OCI-LY7 (cell line): Measurements from ENCODE around the gene LRRC51. TPM values are rescaled to one million over a fixed set of nuclear protein-coding genes. Genes with fewer than 3 reads are reported as not detected.

Source experiments
- BruUV-seq: library from RNA; stranded (reverse); fragments of 400-500 nt; replicated peaks from 2 replicates; lab custom pipeline; 2021; lab: Mats Ljungman, UMichigan
- CTCF ChIA-PET: fragments of 300-600 bp; sonication (Branson Sonifier 250); formaldehyde crosslinking; loops from one replicate; lab custom pipeline; 2022; ENCODE audit warnings: antibody characterized with exemption; ENCODE audit not compliant: unreplicated experiment; lab: Charles Lee
- POLR2A ChIA-PET: fragments of 300-600 bp; sonication (Branson Sonifier 250); formaldehyde crosslinking; loops from one replicate; lab custom pipeline; 2022; ENCODE audit warnings: antibody characterized with exemption; lab: Charles Lee
- DNase-seq: peaks from one replicate; pipeline ENCODE4 v3.0.0-alpha.2; 2015; ENCODE audit warnings: low spot score
- H2AFZ ChIP-seq: fragments of 200-600 bp; sonication (generic), shearing (Covaris generic); 2 replicates; pipeline ENCODE4 v1.6.1; 2014; ENCODE audit warnings: mild to moderate bottlenecking, antibody characterized with exemption, low read length, moderate library complexity
- H3K27ac ChIP-seq: fragments of 200-600 bp; sonication (generic); 2 replicates; pipeline ENCODE4 v1.5.1; 2014; ENCODE audit warnings: mixed run types, low read depth, mild to moderate bottlenecking, moderate library complexity, low read length, inconsistent platforms; ENCODE audit not compliant: poor library complexity, severe bottlenecking
- H3K36me3 ChIP-seq: fragments of 200-600 bp; sonication (generic); 2 replicates; pipeline ENCODE4 v1.6.1; 2014; ENCODE audit warnings: mild to moderate bottlenecking, antibody characterized with exemption, low read length, moderate library complexity, mixed read lengths; ENCODE audit not compliant: insufficient read depth
- H3K4me1 ChIP-seq: fragments of 200-600 bp; sonication (generic); 2 replicates; pipeline ENCODE4 v1.5.1; 2014; ENCODE audit warnings: mild to moderate bottlenecking, low read length; ENCODE audit not compliant: insufficient read depth, poor library complexity, severe bottlenecking
- H3K4me2 ChIP-seq: fragments of 200-600 bp; sonication (generic); 2 replicates; pipeline ENCODE4 v1.6.1; 2014; ENCODE audit warnings: mild to moderate bottlenecking, low read length
- H3K4me3 ChIP-seq: fragments of 200-600 bp; sonication (generic); 2 replicates; pipeline ENCODE4 v1.5.1; 2014; ENCODE audit warnings: mild to moderate bottlenecking, low read depth, low read length; ENCODE audit not compliant: poor library complexity, severe bottlenecking
- H3K79me2 ChIP-seq: fragments of 200-600 bp; sonication (generic); 2 replicates; pipeline ENCODE4 v1.6.1; 2016; ENCODE audit warnings: low read depth, mild to moderate bottlenecking, low read length, moderate library complexity, mixed read lengths; ENCODE audit not compliant: insufficient read depth
- H3K9me2 ChIP-seq: fragments of 200-600 bp; sonication (generic); 2 replicates; pipeline ENCODE4 v1.6.1; 2016; ENCODE audit warnings: mild to moderate bottlenecking, low read length, mixed read lengths; ENCODE audit not compliant: insufficient read depth
- H3K9me3 ChIP-seq: fragments of 200-600 bp; sonication (generic); 2 replicates; pipeline ENCODE4 v1.6.1; 2014; ENCODE audit warnings: mild to moderate bottlenecking, mixed run types, low read length, mixed read lengths
- H4K20me1 ChIP-seq: fragments of 200-600 bp; sonication (generic); 2 replicates; pipeline ENCODE4 v1.6.1; 2014; ENCODE audit warnings: mild to moderate bottlenecking, antibody characterized with exemption, low read length, moderate library complexity, mixed read lengths; ENCODE audit not compliant: insufficient read depth
- EZH2phosphoT487 ChIP-seq: fragments of 200-600 bp; sonication (generic); IDR thresholded peaks from 2 replicates; pipeline ENCODE4 v1.6.1; 2018; ENCODE audit warnings: low read depth, borderline replicate concordance, mild to moderate bottlenecking, mixed run types, antibody characterized with exemption, low read length, moderate library complexity, mixed read lengths
- intact Hi-C: fragments of 100-400 bp; cut with micrococcal nuclease; formaldehyde crosslinking; loops from one replicate; pipeline ENCODE4 v1.10.0; 2022; ENCODE audit not compliant: unreplicated experiment
- total RNA-seq, 2 experiments: library from RNA; depleted of rRNA in 1 of 2; stranded (reverse); fragments of >200 nt in 1 of 2; shearing (Covaris generic) in 1 of 2; gene quantifications; 2 replicates each; pipeline ENCODE4 v1.2.3, GENCODE V29; 2014 to 2022
- TF ChIP-seq, protein P1 (sequence below): fragments of 200-600 bp; sonication (generic); conservative IDR thresholded peaks from 2 replicates; pipeline ENCODE4 v1.5.1; 2014; ENCODE audit warnings: mild to moderate bottlenecking, antibody characterized with exemption, low read length, moderate library complexity, mixed read lengths

Gene LRRC51
- total RNA-seq, 2 experiments from 2014 or later = 9.9 to 15.3 TPM

DNA sequence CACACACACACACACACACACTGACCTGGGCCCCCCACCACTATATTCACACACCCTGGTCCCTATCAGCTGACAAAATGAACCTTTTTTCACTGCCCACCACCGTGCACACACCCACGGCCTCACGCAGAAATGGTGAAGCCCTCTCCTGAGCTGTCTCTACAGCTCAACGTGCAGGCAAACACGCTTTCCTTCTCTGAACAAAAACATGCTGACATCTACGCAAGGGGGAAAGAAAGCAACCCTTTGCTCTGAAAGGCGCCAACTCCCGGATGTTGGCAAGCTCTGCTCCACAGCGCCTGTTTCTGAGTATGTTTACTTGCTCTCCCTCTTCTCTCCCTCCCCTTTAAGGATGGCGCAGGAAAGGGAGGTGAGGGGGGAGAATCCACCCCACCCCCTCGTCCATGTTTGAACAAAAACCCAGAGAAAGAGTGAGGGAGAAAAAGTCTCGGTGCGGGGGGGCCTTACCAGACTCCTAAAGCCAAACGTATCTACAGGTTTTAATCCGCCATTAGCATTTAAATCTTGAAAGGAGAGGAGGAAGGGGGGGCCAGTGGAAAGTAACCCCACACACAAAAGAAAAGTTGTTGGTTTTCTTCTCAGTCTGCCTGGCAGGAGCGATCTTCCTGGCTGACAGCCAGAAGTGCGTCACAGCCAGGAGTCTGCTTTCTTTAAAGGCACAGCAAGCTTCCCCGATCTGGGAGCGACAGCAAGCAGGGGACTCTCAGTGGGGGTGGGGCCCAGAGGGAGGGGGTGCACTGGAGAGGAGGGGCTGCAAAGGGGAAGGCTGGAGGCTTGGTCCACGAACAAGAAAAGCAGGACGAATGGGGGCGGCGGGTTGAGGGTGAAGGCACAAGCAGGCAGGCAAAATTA is 39.9 kb upstream of the LRRC51 start:
- TF ChIP-seq, protein P1, sequence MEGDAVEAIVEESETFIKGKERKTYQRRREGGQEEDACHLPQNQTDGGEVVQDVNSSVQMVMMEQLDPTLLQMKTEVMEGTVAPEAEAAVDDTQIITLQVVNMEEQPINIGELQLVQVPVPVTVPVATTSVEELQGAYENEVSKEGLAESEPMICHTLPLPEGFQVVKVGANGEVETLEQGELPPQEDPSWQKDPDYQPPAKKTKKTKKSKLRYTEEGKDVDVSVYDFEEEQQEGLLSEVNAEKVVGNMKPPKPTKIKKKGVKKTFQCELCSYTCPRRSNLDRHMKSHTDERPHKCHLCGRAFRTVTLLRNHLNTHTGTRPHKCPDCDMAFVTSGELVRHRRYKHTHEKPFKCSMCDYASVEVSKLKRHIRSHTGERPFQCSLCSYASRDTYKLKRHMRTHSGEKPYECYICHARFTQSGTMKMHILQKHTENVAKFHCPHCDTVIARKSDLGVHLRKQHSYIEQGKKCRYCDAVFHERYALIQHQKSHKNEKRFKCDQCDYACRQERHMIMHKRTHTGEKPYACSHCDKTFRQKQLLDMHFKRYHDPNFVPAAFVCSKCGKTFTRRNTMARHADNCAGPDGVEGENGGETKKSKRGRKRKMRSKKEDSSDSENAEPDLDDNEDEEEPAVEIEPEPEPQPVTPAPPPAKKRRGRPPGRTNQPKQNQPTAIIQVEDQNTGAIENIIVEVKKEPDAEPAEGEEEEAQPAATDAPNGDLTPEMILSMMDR = 0 out of 2 replicates have a peak, but pooled peaks have one; percentile 22
- no peak for TF ChIP-seq EZH2phosphoT487
- Histone ChIP-seq H3K4me3 (peak overlapping the region; percentile 66), H3K27ac (peak overlapping the region; percentile 52), H3K4me2 (peak overlapping the region; percentile 90), H3K9me3 (no peaks in the 10 kb centered on the region), H3K4me1 (peaks cover 72% of the 10 kb centered on the region), H3K9me2 (no peaks in the 10 kb centered on the region), H3K79me2 (peaks cover 52% of the 10 kb centered on the region; the same call in 1 of the 2 replicates), H4K20me1 (peaks cover 34% of the 10 kb centered on the region), H3K36me3 (peaks cover 9% of the 10 kb centered on the region), H2AFZ (no peak overlapping the region)
- no TSS peak for BruUV-seq
- POLR2A ChIA-PET = interaction anchor here (0.7 to 1.9 kb wide), 7 partner anchors 8 to 374 kb away, joined by 3 to 8 read pairs (median 5); no protein-coding TSS in a partner anchor
- peak; percentile 72 for DNase-seq
- intact Hi-C loops = no loop called here
- CTCF ChIA-PET = interaction anchor here (1.1 to 1.8 kb wide), 2 partner anchors 9 to 11 kb away, joined by 4 read pairs; no protein-coding TSS in a partner anchor

GRCh38 chr11:72041364-72042063 is 39.1 kb upstream of the LRRC51 start:
- no peak overlapping the region for H2AFZ ChIP-seq
- no TSS peak for BruUV-seq
- peak overlapping the region; percentile 90 for H3K4me2 ChIP-seq
- peak overlapping the region; percentile 66 for H3K4me3 ChIP-seq
- no peak for TF ChIP-seq EZH2phosphoT487
- TF ChIP-seq, protein P1 = no peak
- peaks cover 46% of the 10 kb centered on the region; the same call in 1 of the 2 replicates for H3K79me2 ChIP-seq
- peaks cover 66% of the 10 kb centered on the region for H3K4me1 ChIP-seq
- POLR2A ChIA-PET = interaction anchor here (2.3 kb wide), 1 partner anchor 38 kb away, joined by 9 read pairs; the partner anchor contains the start of gene NUMA1
- CTCF ChIA-PET = no interaction called here
- H3K9me2 ChIP-seq = no peaks in the 10 kb centered on the region
- intact Hi-C loops = no loop called here
- DNase-seq = peak; percentile 27
- peaks cover 33% of the 10 kb centered on the region for H4K20me1 ChIP-seq
- H3K9me3 ChIP-seq = no peaks in the 10 kb centered on the region
- H3K27ac ChIP-seq = peak overlapping the region; percentile 52
- H3K36me3 ChIP-seq = peaks cover under 1% of the 10 kb centered on the region; the same call in 1 of the 2 replicates
